ENCODE results near the gene PRKCZ. TPM values are rescaled to one million over a fixed set of nuclear protein-coding genes. Genes with fewer than 3 reads are reported as not detected.

The PRKCZ gene
- total and polyA plus RNA-seq, 9 of the 15 experiments (the other 6 are each of a cell fraction or from before 2014, with no cell fraction given): 0.07 to 3.1 (median 1.3) TPM

- no peak for TF ChIP-seq GATA2 (CRISPR knock-in tag; IDR thresholded peaks at IDR 0.05)
- no peak for TF ChIP-seq MCM3 (IDR thresholded peaks at IDR 0.05)
- TF ChIP-seq COPS2 (conservative IDR thresholded peaks at IDR 0.05): no peak
- no peak for TF ChIP-seq PPARD (CRISPR knock-in tag; IDR thresholded peaks at IDR 0.05)
- H3K27me3 ChIP-seq (ENCODE audit: control insufficient read depth in 2 of 2, insufficient read depth in 2 of 2, low read length in 2 of 2): peaks cover 44 to 80% of the 10 kb centered on the region in 2 experiments
- H2AFZ ChIP-seq (ENCODE audit: low read depth, low read length): no peak overlapping the region
- no peak overlapping the region for H3K4me3 ChIP-seq
- peaks cover 0 to 4% of the 10 kb centered on the region in 2 experiments; a peak in 1 of 5 replicates for H3K4me1 ChIP-seq (replicated peaks in 1 of 2; ENCODE audit: control insufficient read depth in 2 of 2, insufficient read depth in 2 of 2, low read length in 2 of 2)
- ATAC-seq (no peak), DNase-seq (ENCODE audit: extremely low read depth in 1 of 4, low spot score in 3 of 4) (no peak), FAIRE-seq (no peak)
- no peak overlapping the region for H3K27ac ChIP-seq (ENCODE audit: extremely low read depth, low read depth, low read length)
- intact Hi-C loops (cut with micrococcal nuclease): no loop called here
- no TSS peak for BruUV-seq (replicated peaks)
- H3K36me3 ChIP-seq (ENCODE audit: control insufficient read depth, insufficient read depth, low read length): no peaks in the 10 kb centered on the region
- no peak overlapping the region for H3K9ac ChIP-seq (ENCODE audit: insufficient read depth in 1 of 2, low read depth in 2 of 2, low read length in 2 of 2)
- in situ Hi-C loops (cut with MboI): no loop called here
- no peak overlapping the region for H3K4me2 ChIP-seq (ENCODE audit: insufficient read depth, low read length)
- H4K20me1 ChIP-seq (replicated peaks; ENCODE audit: control insufficient read depth, insufficient read depth, low read length): no peaks in the 10 kb centered on the region; the same call in none of the 2 replicates
- ChIA-PET POLR2A (no interaction called here), CTCF (ENCODE audit: low intra/inter-chr PET ratio) (no interaction called here)
- H3K9me1 ChIP-seq (ENCODE audit: control insufficient read depth, insufficient read depth, low read length): no peaks in the 10 kb centered on the region
- WGBS (ENCODE audit: insufficient coverage, low coverage, missing lambda C conversion rate): 11% methylated on average over 18 of the region's 20 CpGs
- peaks cover 6% of the 10 kb centered on the region; the same call in 1 of the 2 replicates for H3K9me3 ChIP-seq (replicated peaks; ENCODE audit: control insufficient read depth, insufficient read depth, low read depth, low read length)
- no peaks in the 10 kb centered on the region for H3K79me2 ChIP-seq (ENCODE audit: control insufficient read depth, insufficient read depth, low read length)
These were observed 31.2 kb downstream of the PRKCZ start for GRCh38 chr1:2081326-2081885.

- no peaks in the 10 kb centered on the region for H3K9me1 ChIP-seq (ENCODE audit: control insufficient read depth, insufficient read depth, low read length)
- no peak overlapping the region for H3K4me3 ChIP-seq
- BruUV-seq (replicated peaks): no TSS peak
- CTCF ChIA-PET (ENCODE audit: low intra/inter-chr PET ratio): no interaction called here
- no peak for FAIRE-seq
- no peak overlapping the region for H3K9ac ChIP-seq (ENCODE audit: insufficient read depth in 1 of 2, low read depth in 2 of 2, low read length in 2 of 2)
- no peak overlapping the region for H2AFZ ChIP-seq (ENCODE audit: low read depth, low read length)
- 10% methylated on average over 22 of the region's 22 CpGs for WGBS (ENCODE audit: insufficient coverage, low coverage, missing lambda C conversion rate)
- H4K20me1 ChIP-seq (replicated peaks; ENCODE audit: control insufficient read depth, insufficient read depth, low read length): no peaks in the 10 kb centered on the region; the same call in none of the 2 replicates
- POLR2A ChIA-PET: no interaction called here
- peaks cover 46 to 80% of the 10 kb centered on the region in 2 experiments for H3K27me3 ChIP-seq (ENCODE audit: control insufficient read depth in 2 of 2, insufficient read depth in 2 of 2, low read length in 2 of 2)
- in situ Hi-C loops (cut with MboI): no loop called here
- H3K27ac ChIP-seq (ENCODE audit: extremely low read depth, low read depth, low read length): no peak overlapping the region
- no peaks in the 10 kb centered on the region for H3K36me3 ChIP-seq (ENCODE audit: control insufficient read depth, insufficient read depth, low read length)
- DNase-seq (ENCODE audit: extremely low read depth in 1 of 4, low spot score in 3 of 4): no peak
- H3K9me3 ChIP-seq (replicated peaks; ENCODE audit: control insufficient read depth, insufficient read depth, low read depth, low read length): peaks cover 6% of the 10 kb centered on the region; the same call in 1 of the 2 replicates
- ATAC-seq: no peak
- H3K4me2 ChIP-seq (ENCODE audit: insufficient read depth, low read length): no peak overlapping the region
- intact Hi-C loops (cut with micrococcal nuclease): no loop called here
- no peaks in the 10 kb centered on the region for H3K79me2 ChIP-seq (ENCODE audit: control insufficient read depth, insufficient read depth, low read length)
- peaks cover 0 to 4% of the 10 kb centered on the region in 2 experiments; a peak in 1 of 5 replicates for H3K4me1 ChIP-seq (replicated peaks in 1 of 2; ENCODE audit: control insufficient read depth in 2 of 2, insufficient read depth in 2 of 2, low read length in 2 of 2)
- TF ChIP-seq ETV6 (IDR thresholded peaks at IDR 0.05; ENCODE audit: borderline replicate concordance in 1 of 2, low read depth in 2 of 2, low read length in 1 of 2) (no peak), ETV6 (CRISPR knock-in tag; IDR thresholded peaks at IDR 0.05; ENCODE audit: borderline replicate concordance) (no peak), MAX (CRISPR knock-in tag; IDR thresholded peaks at IDR 0.05) (no peak), ZBTB49 (CRISPR knock-in tag; IDR thresholded peaks at IDR 0.05; ENCODE audit: borderline replicate concordance) (no peak), SP1 (CRISPR knock-in tag; IDR thresholded peaks at IDR 0.05) (no peak), MBD2 (IDR thresholded peaks at IDR 0.05; ENCODE audit: borderline replicate concordance, low read depth) (no peak), TCF15 (CRISPR knock-in tag; IDR thresholded peaks at IDR 0.05) (no peak), CSDE1 (IDR thresholded peaks at IDR 0.05) (no peak)
These were observed 31.9 kb downstream of the PRKCZ start for GRCh38 chr1:2082064-2082463.
